ENCODE data around the gene ATP12A.

The ATP12A gene

DNA sequence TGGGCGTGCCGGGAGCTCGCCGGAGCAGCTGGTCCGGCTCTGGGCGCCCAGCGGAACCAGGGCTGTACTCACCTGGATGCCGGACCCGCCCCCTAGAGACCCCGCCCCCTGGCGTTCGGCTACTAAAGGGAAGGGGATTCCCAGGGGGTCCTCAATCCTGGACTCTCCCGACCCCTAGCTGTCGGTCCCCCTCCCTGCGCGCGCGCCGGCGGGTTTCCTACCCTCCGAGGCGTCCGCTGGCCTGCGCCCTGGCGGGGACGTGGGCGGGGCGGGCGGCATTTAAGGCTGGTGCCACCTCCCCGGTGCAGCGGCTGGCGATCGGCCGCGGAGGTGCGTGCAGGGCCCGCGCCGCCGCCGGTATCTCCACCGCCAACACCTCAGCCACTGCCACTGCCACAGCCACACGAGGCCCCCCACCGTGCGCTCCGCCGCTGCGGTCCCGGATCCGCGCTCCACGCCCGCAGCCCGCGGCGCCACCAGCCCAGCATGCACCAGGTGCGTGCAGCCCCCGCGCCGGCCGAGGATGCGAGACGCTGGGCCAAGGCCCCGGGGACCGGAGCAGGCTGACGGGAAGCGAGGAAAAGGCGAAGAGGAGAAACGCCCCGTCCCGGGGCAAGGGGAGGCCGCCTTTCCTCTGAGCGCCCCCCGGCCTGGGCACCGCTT lies at the start of gene ATP12A:
TSS of gene ATP12A (plus strand) at position 151 of the 663 bp plus-strand sequence. CDS start at position 487, 336 bp downstream.
- Histone ChIP-seq H3K4me1 (ENCODE audit: control insufficient read depth, low read depth, low read length) (peaks cover 16% of the 10 kb centered on the region), H3K27me3 (ENCODE audit: control insufficient read depth, insufficient read depth, low read length) (peaks cover 34% of the 10 kb centered on the region), H3K9ac (ENCODE audit: low read length) (no peak within 1 kb of the TSS), H3K27ac (ENCODE audit: low read length) (no peak within 1 kb of the TSS), H3K36me3 (ENCODE audit: control insufficient read depth, low read depth, low read length) (no peaks in the 10 kb centered on the region), H3K4me3 (ENCODE audit: low read length) (peak within 1 kb of the TSS; percentile 59), H3K9me3 (ENCODE audit: control insufficient read depth, low read depth, low read length) (no peaks in the 10 kb centered on the region)

DNA sequence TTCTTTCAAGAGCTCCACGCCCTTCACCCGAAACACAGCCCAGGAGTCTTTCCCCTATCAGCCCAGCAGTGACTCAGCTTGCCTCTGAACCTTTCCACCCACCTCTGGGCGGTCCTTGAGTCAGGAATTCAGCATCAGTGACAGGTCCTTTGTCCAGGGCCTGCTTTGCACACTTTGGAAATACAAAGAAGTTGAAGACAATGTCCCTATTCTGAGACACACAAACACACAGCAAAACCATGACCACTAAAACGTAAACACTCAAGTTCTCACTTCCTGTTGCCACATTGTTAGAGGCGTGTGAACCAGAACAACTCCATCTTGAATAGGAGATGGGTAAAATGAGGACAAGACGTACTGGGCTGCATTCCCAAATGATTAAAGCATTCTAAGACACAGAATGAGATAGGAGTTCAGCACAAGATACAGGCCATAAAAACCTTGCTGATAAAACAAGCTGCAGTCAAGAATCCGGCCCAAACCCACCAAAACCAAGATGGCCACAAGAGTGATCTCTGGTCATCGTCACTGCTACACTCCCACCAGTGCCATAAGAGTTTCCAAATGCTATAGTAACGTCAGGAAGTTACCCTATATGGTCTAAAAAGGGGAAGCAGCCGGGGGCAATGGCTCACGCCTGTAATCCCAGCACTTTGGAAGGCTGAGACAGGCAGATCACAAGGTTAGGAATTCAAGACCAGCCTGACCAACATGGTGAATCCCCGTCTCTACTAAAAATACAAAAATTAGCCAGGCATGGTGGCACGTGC lies 49.2 kb upstream of the ATP12A start:
- peaks cover 3% of the 10 kb centered on the region for H3K4me1 ChIP-seq (ENCODE audit: control insufficient read depth, low read depth, low read length)
- no peak overlapping the region for H3K27ac ChIP-seq (ENCODE audit: low read length)
- H3K27me3 ChIP-seq (ENCODE audit: control insufficient read depth, insufficient read depth, low read length) = peaks cover 3% of the 10 kb centered on the region
- no peaks in the 10 kb centered on the region for H3K9me3 ChIP-seq (ENCODE audit: control insufficient read depth, low read depth, low read length)
- H3K9ac ChIP-seq (ENCODE audit: low read length) = no peak overlapping the region
- H3K36me3 ChIP-seq (ENCODE audit: control insufficient read depth, low read depth, low read length) = no peaks in the 10 kb centered on the region
- H3K4me3 ChIP-seq (ENCODE audit: low read length) = no peak overlapping the region

DNA sequence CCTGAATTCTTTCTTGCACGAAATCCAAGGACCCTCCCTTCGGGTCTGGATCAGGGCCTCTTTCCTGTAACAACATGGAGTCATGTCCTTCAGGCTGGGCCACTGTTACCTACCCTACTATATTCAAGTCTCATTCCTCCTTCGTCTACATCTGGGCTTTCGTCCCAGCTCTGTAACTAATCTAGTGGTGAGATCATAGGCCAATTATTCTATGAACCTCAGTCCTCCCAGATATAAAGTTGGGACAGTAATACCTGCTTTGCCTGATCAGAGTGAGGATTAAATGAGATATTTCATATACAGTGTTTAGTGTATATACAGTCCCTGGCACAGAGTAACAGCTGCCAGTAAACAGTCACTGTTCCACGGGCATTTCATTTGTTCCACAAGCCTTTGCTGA lies 48.3 kb upstream of the ATP12A start:
- H3K4me3 ChIP-seq (ENCODE audit: low read length) = no peak overlapping the region
- H3K4me1 ChIP-seq (ENCODE audit: control insufficient read depth, low read depth, low read length) = peaks cover under 1% of the 10 kb centered on the region
- H3K36me3 ChIP-seq (ENCODE audit: control insufficient read depth, low read depth, low read length) = no peaks in the 10 kb centered on the region
- H3K9me3 ChIP-seq (ENCODE audit: control insufficient read depth, low read depth, low read length) = no peaks in the 10 kb centered on the region
- peaks cover 3% of the 10 kb centered on the region for H3K27me3 ChIP-seq (ENCODE audit: control insufficient read depth, insufficient read depth, low read length)
- H3K27ac ChIP-seq (ENCODE audit: low read length) = no peak overlapping the region
- no peak overlapping the region for H3K9ac ChIP-seq (ENCODE audit: low read length)

DNA sequence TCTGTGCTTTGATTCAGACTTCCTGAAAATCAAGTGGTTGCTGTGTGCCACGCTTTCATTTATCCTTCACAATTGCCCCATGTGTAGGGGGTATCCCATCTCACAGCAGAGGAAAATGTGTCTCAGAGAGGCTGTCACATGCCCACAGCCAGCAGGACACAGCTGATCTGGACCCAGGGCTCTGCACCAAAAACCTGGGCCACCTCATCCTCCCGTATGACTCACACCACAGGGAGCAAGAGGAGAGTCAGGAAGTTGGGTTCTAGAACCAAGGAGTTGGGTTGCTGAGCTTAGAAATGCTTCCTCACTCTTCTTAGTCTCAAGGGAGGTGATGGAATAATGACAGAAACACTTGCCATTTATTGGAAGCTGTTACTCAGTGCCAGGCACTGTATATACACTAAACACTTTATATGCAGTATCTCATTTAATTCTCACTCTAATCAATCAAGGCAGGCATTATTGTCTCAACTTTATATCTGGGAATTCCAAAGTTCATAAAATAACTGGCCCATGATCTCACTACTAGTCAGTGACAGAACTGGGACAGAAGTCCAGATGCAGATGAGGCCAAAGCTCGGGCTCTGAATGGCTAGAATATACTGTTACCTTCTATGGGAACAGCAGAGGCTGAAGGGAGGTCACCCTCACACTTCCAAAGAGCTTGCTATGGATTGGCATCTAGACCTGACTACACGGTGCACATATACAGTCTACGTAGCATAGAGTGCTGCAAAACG lies 47.7 kb upstream of the ATP12A start:
- Histone ChIP-seq H3K4me3 (ENCODE audit: low read length) (no peak overlapping the region), H3K4me1 (ENCODE audit: control insufficient read depth, low read depth, low read length) (no peaks in the 10 kb centered on the region), H3K27me3 (ENCODE audit: control insufficient read depth, insufficient read depth, low read length) (peaks cover 2% of the 10 kb centered on the region), H3K27ac (ENCODE audit: low read length) (no peak overlapping the region), H3K36me3 (ENCODE audit: control insufficient read depth, low read depth, low read length) (no peaks in the 10 kb centered on the region), H3K9ac (ENCODE audit: low read length) (no peak overlapping the region), H3K9me3 (ENCODE audit: control insufficient read depth, low read depth, low read length) (no peaks in the 10 kb centered on the region)

DNA sequence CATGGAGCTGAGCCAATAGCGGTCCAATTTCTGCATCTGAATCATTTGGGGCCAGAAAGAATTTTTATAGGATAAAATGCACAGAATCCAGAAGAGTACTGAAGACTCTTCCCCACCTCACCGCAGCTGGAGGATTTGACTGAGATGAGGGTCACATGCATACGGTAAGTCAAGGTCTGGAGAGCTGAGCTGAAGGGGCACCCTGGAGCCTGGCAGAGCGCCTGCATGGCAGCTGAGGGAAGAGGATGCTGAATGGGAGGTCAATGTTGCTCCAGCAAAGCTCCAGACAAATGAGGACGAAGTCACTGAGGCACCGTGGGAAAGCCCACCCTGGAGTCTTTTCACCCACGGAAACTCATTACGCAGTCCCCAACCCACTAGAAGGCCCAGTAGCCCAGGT lies 43.4 kb upstream of the ATP12A start:
- Histone ChIP-seq H3K36me3 (ENCODE audit: control insufficient read depth, low read depth, low read length) (no peaks in the 10 kb centered on the region), H3K27me3 (ENCODE audit: control insufficient read depth, insufficient read depth, low read length) (no peaks in the 10 kb centered on the region), H3K27ac (ENCODE audit: low read length) (no peak overlapping the region), H3K4me3 (ENCODE audit: low read length) (no peak overlapping the region), H3K9me3 (ENCODE audit: control insufficient read depth, low read depth, low read length) (no peaks in the 10 kb centered on the region), H3K9ac (ENCODE audit: low read length) (no peak overlapping the region), H3K4me1 (ENCODE audit: control insufficient read depth, low read depth, low read length) (no peaks in the 10 kb centered on the region)

DNA sequence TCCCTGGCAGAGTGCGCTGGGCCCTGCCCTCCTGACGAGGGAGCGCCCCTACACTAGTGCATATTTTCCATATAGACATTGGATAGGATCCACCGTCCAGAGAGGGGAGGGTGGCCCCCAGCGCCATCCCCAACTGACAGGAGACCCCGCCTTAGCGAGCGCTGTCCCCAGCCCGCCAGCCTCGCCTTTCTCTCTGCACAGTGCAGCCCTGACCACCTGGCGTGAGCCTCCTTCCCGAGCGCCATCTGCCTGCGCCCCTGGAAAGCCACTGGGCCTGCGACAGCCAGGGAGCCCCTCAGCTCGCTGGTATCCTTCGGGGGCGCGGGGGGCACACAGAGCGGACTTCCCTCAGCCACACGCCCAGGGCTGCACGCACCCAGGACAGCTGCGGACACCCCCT lies 42.1 kb upstream of the ATP12A start:
- Histone ChIP-seq H3K4me1 (ENCODE audit: control insufficient read depth, low read depth, low read length) (no peaks in the 10 kb centered on the region), H3K9ac (ENCODE audit: low read length) (no peak overlapping the region), H3K27ac (ENCODE audit: low read length) (no peak overlapping the region), H3K27me3 (ENCODE audit: control insufficient read depth, insufficient read depth, low read length) (no peaks in the 10 kb centered on the region), H3K36me3 (ENCODE audit: control insufficient read depth, low read depth, low read length) (no peaks in the 10 kb centered on the region), H3K4me3 (ENCODE audit: low read length) (no peak overlapping the region), H3K9me3 (ENCODE audit: control insufficient read depth, low read depth, low read length) (no peaks in the 10 kb centered on the region)

DNA sequence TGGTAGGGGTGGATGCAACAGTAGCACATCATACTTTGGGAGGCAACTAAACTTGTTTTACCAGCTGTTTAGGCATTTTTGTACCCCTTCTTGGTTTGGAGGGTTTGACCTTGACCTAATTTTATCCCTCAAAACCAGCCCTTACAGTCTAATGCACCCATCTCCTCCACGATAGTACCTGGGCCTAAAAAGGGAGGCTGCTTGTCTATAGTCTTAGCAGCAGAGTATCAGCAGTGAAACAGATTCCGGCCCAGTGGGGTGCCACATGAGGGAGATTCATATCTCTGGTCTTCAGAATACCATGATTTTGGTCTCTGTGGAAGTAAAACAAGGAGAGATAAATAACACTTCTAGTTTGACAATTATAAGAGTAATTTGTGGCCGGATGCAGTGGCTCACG lies 39.5 kb upstream of the ATP12A start:
- Histone ChIP-seq H3K9me3 (ENCODE audit: control insufficient read depth, low read depth, low read length) (no peaks in the 10 kb centered on the region), H3K9ac (ENCODE audit: low read length) (no peak overlapping the region), H3K27ac (ENCODE audit: low read length) (no peak overlapping the region), H3K27me3 (ENCODE audit: control insufficient read depth, insufficient read depth, low read length) (no peaks in the 10 kb centered on the region), H3K36me3 (ENCODE audit: control insufficient read depth, low read depth, low read length) (no peaks in the 10 kb centered on the region), H3K4me3 (ENCODE audit: low read length) (no peak overlapping the region), H3K4me1 (ENCODE audit: control insufficient read depth, low read depth, low read length) (no peaks in the 10 kb centered on the region)

DNA sequence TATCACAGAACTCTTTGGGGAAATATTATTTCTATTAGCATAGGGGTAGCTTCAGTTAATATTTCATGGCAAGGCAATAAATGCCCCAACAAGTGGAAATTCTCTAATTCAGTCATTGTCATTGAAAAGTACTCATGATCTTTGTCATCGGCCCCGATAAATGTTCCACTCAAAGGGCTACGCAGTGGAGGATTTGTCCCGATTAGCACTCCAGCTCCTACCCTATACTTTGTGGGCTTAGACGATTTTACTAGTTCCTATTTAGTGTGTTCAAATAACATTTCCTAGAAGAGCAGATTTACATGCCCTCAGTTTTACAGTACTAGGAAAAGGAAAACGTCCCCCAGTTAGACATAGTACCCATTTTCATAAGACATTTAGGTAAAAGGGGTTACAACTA lies 38.0 kb upstream of the ATP12A start:
- Histone ChIP-seq H3K9me3 (ENCODE audit: control insufficient read depth, low read depth, low read length) (no peaks in the 10 kb centered on the region), H3K9ac (ENCODE audit: low read length) (no peak overlapping the region), H3K27ac (ENCODE audit: low read length) (no peak overlapping the region), H3K4me3 (ENCODE audit: low read length) (no peak overlapping the region), H3K4me1 (ENCODE audit: control insufficient read depth, low read depth, low read length) (no peaks in the 10 kb centered on the region), H3K36me3 (ENCODE audit: control insufficient read depth, low read depth, low read length) (no peaks in the 10 kb centered on the region), H3K27me3 (ENCODE audit: control insufficient read depth, insufficient read depth, low read length) (no peaks in the 10 kb centered on the region)

DNA sequence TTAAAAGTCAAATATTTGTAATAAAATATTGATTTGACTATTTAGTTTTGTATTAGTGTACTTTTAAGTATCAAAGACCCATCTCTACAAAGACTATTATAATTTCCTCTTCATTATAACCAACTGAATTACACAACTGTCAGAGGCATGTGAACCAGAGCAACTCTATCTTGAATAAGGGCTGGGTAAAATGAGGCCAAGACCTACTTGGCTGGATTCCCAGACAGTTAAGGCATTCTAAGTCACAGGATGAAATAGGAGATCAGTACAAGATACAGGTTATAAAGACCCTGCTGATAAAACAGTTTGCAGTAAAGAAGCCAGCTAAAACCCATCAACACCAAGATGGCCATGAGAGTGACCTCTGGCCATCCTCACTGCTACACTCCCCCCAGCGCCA lies 36.2 kb upstream of the ATP12A start:
- no peak overlapping the region for H3K9ac ChIP-seq (ENCODE audit: low read length)
- no peak overlapping the region for H3K27ac ChIP-seq (ENCODE audit: low read length)
- no peak overlapping the region for H3K4me3 ChIP-seq (ENCODE audit: low read length)
- no peaks in the 10 kb centered on the region for H3K9me3 ChIP-seq (ENCODE audit: control insufficient read depth, low read depth, low read length)
- no peaks in the 10 kb centered on the region for H3K36me3 ChIP-seq (ENCODE audit: control insufficient read depth, low read depth, low read length)
- no peaks in the 10 kb centered on the region for H3K4me1 ChIP-seq (ENCODE audit: control insufficient read depth, low read depth, low read length)
- no peaks in the 10 kb centered on the region for H3K27me3 ChIP-seq (ENCODE audit: control insufficient read depth, insufficient read depth, low read length)

DNA sequence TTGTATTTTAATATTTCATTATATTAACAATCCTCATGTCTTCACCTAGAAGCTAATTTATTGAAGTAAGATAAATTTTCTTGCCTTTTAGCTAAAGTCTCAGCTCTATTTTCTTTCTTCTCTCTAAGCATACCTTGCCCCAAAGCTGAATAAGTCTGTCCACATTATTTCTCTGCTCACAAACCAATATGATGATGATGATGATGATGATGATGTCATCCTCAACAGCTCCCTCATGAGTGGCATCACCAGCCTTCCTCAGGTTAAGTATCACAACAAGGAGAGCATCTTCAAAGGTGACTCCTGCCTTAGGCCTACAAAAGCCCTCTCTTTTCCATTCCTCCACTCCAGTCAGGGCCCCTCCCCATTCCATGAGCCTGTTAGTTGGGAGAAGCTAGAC lies 31.9 kb upstream of the ATP12A start:
- H3K4me1 ChIP-seq (ENCODE audit: control insufficient read depth, low read depth, low read length) = no peaks in the 10 kb centered on the region
- H3K9ac ChIP-seq (ENCODE audit: low read length) = no peak overlapping the region
- H3K4me3 ChIP-seq (ENCODE audit: low read length) = no peak overlapping the region

DNA sequence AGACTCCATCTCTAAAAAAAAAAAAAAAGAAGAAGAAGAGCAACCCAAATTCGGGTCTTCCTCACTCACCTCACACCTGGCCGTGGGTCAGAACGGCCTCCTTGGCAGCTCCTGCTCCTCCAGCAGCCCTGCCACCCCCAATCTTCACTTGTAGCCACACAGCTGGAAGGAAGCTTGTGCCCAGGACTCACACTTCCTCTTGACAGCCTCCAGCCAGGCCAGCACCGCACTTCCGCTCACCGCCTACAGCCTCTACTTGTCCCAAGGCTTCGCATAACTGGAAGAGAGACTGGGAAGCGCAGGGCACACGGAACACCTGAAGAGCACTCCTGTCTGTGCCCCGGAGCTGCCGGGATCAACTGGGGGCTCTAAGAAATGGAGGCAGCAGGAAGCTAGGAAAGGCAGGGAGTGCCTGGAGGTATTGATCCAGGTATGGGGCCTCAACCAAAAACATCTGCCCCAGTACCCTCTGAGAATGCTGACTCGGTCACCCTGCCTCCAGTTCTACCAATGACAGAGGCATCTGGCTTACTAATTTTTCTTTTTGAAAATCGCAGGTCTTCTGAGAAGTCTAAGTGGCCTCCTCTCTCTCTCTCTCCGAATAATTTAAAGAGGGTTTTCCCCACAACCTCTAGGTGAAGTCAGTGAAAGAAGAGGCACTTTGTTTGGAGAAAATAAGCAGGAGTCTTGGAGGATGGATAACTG lies 31.1 kb upstream of the ATP12A start:
- Histone ChIP-seq H3K9ac (ENCODE audit: low read length) (no peak overlapping the region), H3K36me3 (ENCODE audit: control insufficient read depth, low read depth, low read length) (no peaks in the 10 kb centered on the region), H3K9me3 (ENCODE audit: control insufficient read depth, low read depth, low read length) (no peaks in the 10 kb centered on the region), H3K4me3 (ENCODE audit: low read length) (no peak overlapping the region), H3K27ac (ENCODE audit: low read length) (no peak overlapping the region), H3K4me1 (ENCODE audit: control insufficient read depth, low read depth, low read length) (no peaks in the 10 kb centered on the region), H3K27me3 (ENCODE audit: control insufficient read depth, insufficient read depth, low read length) (no peaks in the 10 kb centered on the region)

More for the DNA sequence above, 31.9 kb upstream of the ATP12A start:
- Histone ChIP-seq H3K9me3 (ENCODE audit: control insufficient read depth, low read depth, low read length) (no peaks in the 10 kb centered on the region), H3K36me3 (ENCODE audit: control insufficient read depth, low read depth, low read length) (no peaks in the 10 kb centered on the region), H3K27ac (ENCODE audit: low read length) (no peak overlapping the region), H3K27me3 (ENCODE audit: control insufficient read depth, insufficient read depth, low read length) (no peaks in the 10 kb centered on the region)
